ENCODE results near the gene PAK4.

- TF ChIP-seq CTCF (IDR thresholded peaks at IDR 0.05) (no peak), POLR2A (IDR thresholded peaks at IDR 0.05) (no peak), POLR2AphosphoS5 (IDR thresholded peaks at IDR 0.05) (no peak)
Observed at GRCh38 chr19:39166571-39167391, 41.2 kb downstream of the PAK4 start.
